Smooth muscle cell of the pulmonary artery (primary cell): ENCODE results near the gene ZNF669. TPM values are rescaled to one million over a fixed set of nuclear protein-coding genes. Genes with fewer than 3 reads are reported as not detected.

Experiments used
- total RNA-seq: library from RNA; depleted of rRNA; stranded (reverse); fragments of >200 nt; gene quantifications from 2 replicates; pipeline ENCODE4 v1.2.3, GENCODE V29; 2014

ZNF669 gene
- total RNA-seq, result 3.5 and 6.5 TPM in 2 replicates

DNA sequence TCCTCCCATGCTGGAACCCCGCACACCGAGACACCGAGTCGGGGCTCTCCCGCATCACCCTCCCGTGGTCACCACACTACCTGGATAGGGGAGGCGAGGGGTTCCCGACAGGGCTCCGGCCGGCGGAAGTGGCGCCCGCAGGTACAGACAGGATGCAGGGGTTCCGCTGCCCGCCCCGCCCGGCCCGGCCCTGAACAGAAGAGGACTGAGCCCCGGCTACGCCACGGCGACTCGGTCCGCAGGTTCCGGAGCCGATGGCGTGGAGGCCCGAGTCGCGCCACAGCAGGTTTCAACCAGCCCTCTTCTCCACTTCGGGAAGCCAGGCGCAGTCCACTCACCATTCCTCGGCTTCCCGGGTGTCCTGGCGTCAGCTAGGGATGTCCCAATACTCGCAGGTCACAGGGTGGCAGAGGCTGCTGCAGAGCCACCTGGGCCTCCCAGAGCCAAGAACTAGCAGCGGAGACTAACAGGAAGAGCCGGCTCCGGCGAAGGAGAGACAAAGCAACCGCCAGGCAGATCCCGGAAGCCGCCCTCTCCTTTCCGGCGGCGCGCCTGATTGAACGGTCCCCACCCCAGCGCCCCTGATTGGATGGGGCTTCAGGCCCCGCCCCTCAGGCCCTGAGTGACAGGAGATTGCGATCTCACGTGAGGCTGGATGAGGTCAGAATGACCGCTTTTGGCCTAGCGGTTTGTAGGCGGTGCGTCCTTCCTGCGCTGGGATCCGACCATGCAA lies at the start of gene ZNF669:
TSS of gene ZNF669 (minus strand) at position 498 of the 733 bp plus-strand sequence. CDS start at position 341, 157 bp downstream.

DNA sequence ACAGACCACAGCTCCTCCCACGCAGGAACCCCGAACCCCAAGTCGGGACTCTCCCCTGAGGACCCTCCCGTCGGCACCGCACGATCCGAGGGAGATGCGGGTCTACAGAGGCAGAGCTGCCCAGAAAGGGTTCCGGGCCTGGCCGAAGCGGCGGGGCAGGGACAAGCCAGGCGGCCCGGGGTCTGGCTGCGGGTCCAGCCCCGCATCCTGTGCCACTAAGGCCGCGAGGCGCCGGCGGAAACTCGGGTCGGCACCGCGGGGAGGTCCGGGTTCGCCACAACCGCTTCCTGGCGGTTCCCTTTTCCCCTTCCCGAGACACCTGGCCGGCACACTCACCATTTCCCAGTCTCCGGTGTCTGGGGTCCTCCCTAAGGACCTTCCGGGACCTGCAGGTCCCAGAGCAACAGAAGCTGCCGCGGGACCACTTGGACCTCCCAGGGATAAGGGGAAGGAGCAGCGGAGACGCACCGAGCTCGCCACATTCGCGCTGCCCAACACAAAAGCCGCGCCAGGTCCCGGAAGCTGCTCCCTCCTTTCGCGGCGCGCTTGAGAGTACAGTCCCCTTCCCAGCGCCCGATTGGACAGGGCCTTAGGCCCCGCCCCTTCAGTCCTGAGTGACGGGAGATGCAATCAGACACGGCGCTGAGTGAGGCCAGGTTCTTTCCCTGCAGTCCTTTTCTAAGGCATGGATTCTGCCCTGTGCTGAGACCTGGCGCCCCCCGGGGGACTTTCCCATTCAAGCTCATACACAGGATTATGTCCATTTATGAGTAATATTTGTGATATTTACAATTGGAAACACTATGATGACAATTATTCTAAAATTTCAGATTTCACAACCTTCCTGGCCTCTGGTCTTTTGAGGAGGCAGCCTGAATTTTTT lies 25.7 kb downstream of the ZNF669 start, which contains the start of gene ZNF670:
TSS of gene ZNF670 (minus strand) at position 554 of the 883 bp plus-strand sequence. CDS start at position 339, 215 bp downstream.

Other genes starting within 250 kb of the ZNF669 start
- gene AHCTF1, start 172.4 kb downstream of the ZNF669 start, total RNA-seq, result 28.0 and 28.6 TPM in 2 replicates
- 0.79 and 0.98 TPM in 2 replicates for gene ZNF695, start 96.3 kb downstream of the ZNF669 start, total RNA-seq
- 0.72 and 0.89 TPM in 2 replicates for gene ZNF670, start 25.5 kb downstream of the ZNF669 start, total RNA-seq
- gene ZNF124, start 67.7 kb upstream of the ZNF669 start, total RNA-seq, result 10.0 and 12.5 TPM in 2 replicates
- gene VN1R5, start 151.7 kb upstream of the ZNF669 start, total RNA-seq, result not detected in 2 replicates
- gene ZNF496, start 227.5 kb upstream of the ZNF669 start, total RNA-seq, result 13.7 and 21.1 TPM in 2 replicates